Keratinocyte (primary cell): Measurements from ENCODE around the gene SLC35B2. TPM values are rescaled to one million over a fixed set of nuclear protein-coding genes. Genes with fewer than 3 reads are reported as not detected.

Experiments used
- DNase-seq: peaks from one replicate; pipeline ENCODE4 v3.0.0-alpha.2; 2011; ENCODE audit warnings: low read depth, missing footprints, low spot score
- FAIRE-seq: peaks from 2 replicates; lab custom pipeline; 2011; peaks lifted over from hg19 to GRCh38; lab: Jason Lieb, UNC
- H2AFZ ChIP-seq: 2 replicates; pipeline ENCODE4 v1.6.0; 2012; ENCODE audit warnings: low read length, control low read depth, inconsistent platforms; ENCODE audit not compliant: control insufficient read depth
- H3K27ac ChIP-seq: 2 replicates; pipeline ENCODE4 v1.5.1; 2011; ENCODE audit warnings: low read length; ENCODE audit not compliant: control insufficient read depth, insufficient read depth
- H3K27me3 ChIP-seq: 3 replicates; pipeline ENCODE4 v1.6.0; 2011; ENCODE audit warnings: low read length; ENCODE audit not compliant: control insufficient read depth, insufficient read depth; ENCODE audit errors: extremely low read depth
- H3K36me3 ChIP-seq, 2 experiments: 2 replicates in 1 of 2; 3 replicates in 1 of 2; pipeline ENCODE4 v1.5.1; 2011; ENCODE audit warnings: low read length in 2 of 2, mild to moderate bottlenecking in 1 of 2; ENCODE audit not compliant: control insufficient read depth in 2 of 2, insufficient read depth in 2 of 2; ENCODE audit errors: extremely low read depth in 1 of 2
- H3K4me1 ChIP-seq: 3 replicates; pipeline ENCODE4 v1.5.1; 2011; ENCODE audit warnings: low read length; ENCODE audit not compliant: control insufficient read depth, insufficient read depth; ENCODE audit errors: extremely low read depth
- H3K4me2 ChIP-seq: 3 replicates; pipeline ENCODE4 v1.6.0; 2011; ENCODE audit warnings: low read depth, low read length; ENCODE audit not compliant: control insufficient read depth, insufficient read depth; ENCODE audit errors: extremely low read depth
- H3K4me3 ChIP-seq, 3 experiments: fragments of 200-600 bp in 1 of 3; sonication (generic) in 1 of 3; 2 replicates in 2 of 3; 3 replicates in 1 of 3; pipeline ENCODE4 v1.5.1; 2011 to 2016; ENCODE audit warnings: low read length in 3 of 3, mild to moderate bottlenecking in 3 of 3, control low read depth in 2 of 3, inconsistent platforms in 1 of 3, low read depth in 1 of 3, mixed read lengths in 1 of 3, mixed run types in 1 of 3, moderate library complexity in 1 of 3; ENCODE audit not compliant: control insufficient read depth in 2 of 3, insufficient read depth in 2 of 3; ENCODE audit errors: extremely low read depth in 1 of 3
- H3K79me2 ChIP-seq: 2 replicates; pipeline ENCODE4 v1.6.0; 2012; ENCODE audit warnings: low read length; ENCODE audit not compliant: control insufficient read depth, insufficient read depth
- H3K9ac ChIP-seq: 3 replicates; pipeline ENCODE4 v1.6.0; 2011; ENCODE audit warnings: low read length; ENCODE audit not compliant: control insufficient read depth, insufficient read depth; ENCODE audit errors: extremely low read depth
- H3K9me1 ChIP-seq: 3 replicates; pipeline ENCODE4 v1.6.0; 2011; ENCODE audit warnings: low read length; ENCODE audit not compliant: control insufficient read depth, insufficient read depth; ENCODE audit errors: extremely low read depth
- H3K9me3 ChIP-seq: 2 replicates; pipeline ENCODE4 v1.5.1; 2012; ENCODE audit warnings: low read depth, low read length; ENCODE audit not compliant: control insufficient read depth
- H4K20me1 ChIP-seq: 3 replicates; pipeline ENCODE4 v1.6.0; 2011; ENCODE audit warnings: low read length; ENCODE audit not compliant: control insufficient read depth, insufficient read depth; ENCODE audit errors: extremely low read depth
- EZH2 ChIP-seq: IDR thresholded peaks from one replicate; pipeline ENCODE4 v1.6.1; 2012; ENCODE audit warnings: inconsistent platforms, mild to moderate bottlenecking, low read length, moderate library complexity
- dilution Hi-C: fragments of 300-500 bp; cut with MboI; formaldehyde crosslinking; loops from one replicate; pipeline ENCODE4 v1.7.0; 2020; ENCODE audit warnings: low sequenced_read_pairs; ENCODE audit not compliant: extremely low pct_ligation_motif_present
- polyA plus RNA-seq, 5 experiments: library from polyadenylated mRNA; depleted of rRNA in 3 of 5; stranded (reverse) in 3 of 5; stranded (forward) in 1 of 5; unstranded in 1 of 5; fragments of >200 nt; gene quantifications; 1 replicate in 1 of 5; 2 replicates in 3 of 5; 3 replicates in 1 of 5; pipeline versions ENCODE4 v1.2.1 to v1.2.3, GENCODE V29; 2011 to 2012; ENCODE audit warnings: missing spikeins in 2 of 5, low read depth in 1 of 5, low replicate concordance in 1 of 5
- TF ChIP-seq, protein P1 (sequence below), 3 experiments: IDR thresholded peaks in 1 of 3; conservative IDR thresholded peaks in 1 of 3; optimal IDR thresholded peaks in 1 of 3; 2 replicates in 2 of 3; 3 replicates in 1 of 3; pipeline versions ENCODE3 to v1.5.1; 2011; ENCODE audit warnings: low read length in 3 of 3, mild to moderate bottlenecking in 3 of 3, moderate library complexity in 2 of 3, control low read depth in 1 of 3, inconsistent platforms in 1 of 3; ENCODE audit not compliant: insufficient read depth in 2 of 3; ENCODE audit errors: extremely low read depth in 1 of 3

SLC35B2 gene
- polyA plus RNA-seq, 1 donor (not counting 4 experiments of a cell fraction or from before 2014, with no cell fraction given): 69.9 TPM

DNA sequence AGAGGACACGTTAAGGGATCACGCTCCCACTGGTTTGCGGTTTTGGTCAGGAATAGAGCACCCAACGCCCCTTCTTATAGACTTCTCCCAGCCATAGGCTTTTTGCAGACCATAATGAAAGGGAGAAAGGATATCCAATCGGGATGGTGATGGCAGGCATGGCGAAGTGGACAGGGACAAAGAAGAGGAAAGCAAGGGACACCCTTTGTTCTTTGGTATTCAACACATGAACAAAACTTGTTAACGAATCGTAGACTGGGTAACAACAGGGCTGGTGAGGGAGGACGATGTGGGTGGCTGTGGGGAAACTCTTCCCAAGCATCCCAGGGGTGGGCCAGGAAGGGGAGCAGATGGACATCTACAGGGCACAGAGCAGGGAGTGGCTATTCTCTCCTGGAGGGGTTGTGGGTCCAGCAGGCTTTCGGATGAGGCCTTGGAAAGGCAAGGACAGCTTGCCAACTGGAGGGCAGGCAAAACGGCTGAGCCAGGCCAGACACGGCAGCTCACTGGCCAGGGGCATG lies 11.9 kb downstream of the SLC35B2 start:
- H3K4me3 ChIP-seq: peak overlapping the region; percentile 97 to 100 (median 99)
- FAIRE-seq (no peak), DNase-seq (no peak)
- H3K4me1 ChIP-seq: peaks cover 19% of the 10 kb centered on the region
- H3K4me2 ChIP-seq: peak overlapping the region; percentile 91
- peaks cover 30% of the 10 kb centered on the region for H4K20me1 ChIP-seq
- H3K27me3 ChIP-seq: no peaks in the 10 kb centered on the region
- dilution Hi-C loops: no loop called here
- H3K9ac ChIP-seq: peak overlapping the region; percentile 100
- peaks cover 36% of the 10 kb centered on the region for H3K79me2 ChIP-seq
- no peaks in the 10 kb centered on the region for H3K9me3 ChIP-seq
- no peak overlapping the region for H3K27ac ChIP-seq
- H3K9me1 ChIP-seq: peaks cover 5% of the 10 kb centered on the region
- TF ChIP-seq, protein P1, sequence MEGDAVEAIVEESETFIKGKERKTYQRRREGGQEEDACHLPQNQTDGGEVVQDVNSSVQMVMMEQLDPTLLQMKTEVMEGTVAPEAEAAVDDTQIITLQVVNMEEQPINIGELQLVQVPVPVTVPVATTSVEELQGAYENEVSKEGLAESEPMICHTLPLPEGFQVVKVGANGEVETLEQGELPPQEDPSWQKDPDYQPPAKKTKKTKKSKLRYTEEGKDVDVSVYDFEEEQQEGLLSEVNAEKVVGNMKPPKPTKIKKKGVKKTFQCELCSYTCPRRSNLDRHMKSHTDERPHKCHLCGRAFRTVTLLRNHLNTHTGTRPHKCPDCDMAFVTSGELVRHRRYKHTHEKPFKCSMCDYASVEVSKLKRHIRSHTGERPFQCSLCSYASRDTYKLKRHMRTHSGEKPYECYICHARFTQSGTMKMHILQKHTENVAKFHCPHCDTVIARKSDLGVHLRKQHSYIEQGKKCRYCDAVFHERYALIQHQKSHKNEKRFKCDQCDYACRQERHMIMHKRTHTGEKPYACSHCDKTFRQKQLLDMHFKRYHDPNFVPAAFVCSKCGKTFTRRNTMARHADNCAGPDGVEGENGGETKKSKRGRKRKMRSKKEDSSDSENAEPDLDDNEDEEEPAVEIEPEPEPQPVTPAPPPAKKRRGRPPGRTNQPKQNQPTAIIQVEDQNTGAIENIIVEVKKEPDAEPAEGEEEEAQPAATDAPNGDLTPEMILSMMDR (optimal IDR thresholded peaks at IDR 0.05 in 1 of 3, IDR thresholded peaks at IDR 0.05 in 1 of 3, conservative IDR thresholded peaks at IDR 0.05 in 1 of 3; ENCODE audit: extremely low read depth in 1 of 3, insufficient read depth in 2 of 3, low read length in 3 of 3): no peak
- H2AFZ ChIP-seq: peak overlapping the region; percentile 90
- peaks cover 16 to 20% of the 10 kb centered on the region in 2 experiments for H3K36me3 ChIP-seq

- Histone ChIP-seq H3K9me3 (no peaks in the 10 kb centered on the region), H3K27me3 (no peaks in the 10 kb centered on the region), H3K4me2 (no peak overlapping the region), H3K79me2 (peaks cover 15% of the 10 kb centered on the region), H3K27ac (no peak overlapping the region), H3K9ac (no peak overlapping the region), H3K36me3 (no peaks in the 10 kb centered on the region), H2AFZ (no peak overlapping the region), H3K4me3 (no peak overlapping the region), H4K20me1 (peaks cover 11% of the 10 kb centered on the region), H3K4me1 (peaks cover 18% of the 10 kb centered on the region), H3K9me1 (no peaks in the 10 kb centered on the region)
- FAIRE-seq (no peak), DNase-seq (no peak)
- TF ChIP-seq, protein P1 (optimal IDR thresholded peaks at IDR 0.05 in 1 of 3, IDR thresholded peaks at IDR 0.05 in 1 of 3, conservative IDR thresholded peaks at IDR 0.05 in 1 of 3; ENCODE audit: extremely low read depth in 1 of 3, insufficient read depth in 2 of 3, low read length in 3 of 3): no peak
- TF ChIP-seq EZH2: no peak
- dilution Hi-C loops: no loop called here
Measured at GRCh38 chr6:44243345-44243744, 14.0 kb downstream of the SLC35B2 start.
